OCI-LY1 (cell line): ENCODE data around the gene GNPTG.

ENCODE experiments used
- H2AFZ ChIP-seq: fragments of 200-600 bp; sonication (generic), shearing (Covaris generic); 2 replicates; pipeline ENCODE4 v1.6.0; 2014; ENCODE audit warnings: antibody characterized with exemption, mild to moderate bottlenecking, low read length
- H3F3A ChIP-seq: fragments of 200-600 bp; sonication (generic), shearing (Covaris generic); 2 replicates; pipeline ENCODE4 v1.6.0; 2014; ENCODE audit warnings: mild to moderate bottlenecking, antibody characterized with exemption, low read length, moderate library complexity; ENCODE audit not compliant: insufficient read depth
- H3K27ac ChIP-seq: fragments of 200-600 bp; sonication (generic); 2 replicates; pipeline ENCODE4 v1.5.1; 2014; ENCODE audit warnings: low read length, mixed run types, mild to moderate bottlenecking, low read depth; ENCODE audit not compliant: poor library complexity, severe bottlenecking
- H3K27me3 ChIP-seq: fragments of 200-600 bp; sonication (generic); 2 replicates; pipeline ENCODE4 v1.6.0; 2014; ENCODE audit warnings: antibody characterized with exemption, mild to moderate bottlenecking, low read length, moderate library complexity; ENCODE audit not compliant: insufficient read depth
- H3K36me3 ChIP-seq: fragments of 200-600 bp; sonication (generic); 2 replicates; pipeline ENCODE4 v1.6.1; 2014; ENCODE audit warnings: mild to moderate bottlenecking, antibody characterized with exemption, low read length, moderate library complexity, mixed read lengths; ENCODE audit not compliant: insufficient read depth
- H3K4me1 ChIP-seq: fragments of 200-600 bp; sonication (generic); 2 replicates; pipeline ENCODE4 v1.5.1; 2014; ENCODE audit warnings: mild to moderate bottlenecking, low read length, moderate library complexity; ENCODE audit not compliant: insufficient read depth, severe bottlenecking
- H3K4me2 ChIP-seq: fragments of 200-600 bp; sonication (generic), shearing (Covaris generic); 2 replicates; pipeline ENCODE4 v1.6.1; 2014; ENCODE audit warnings: low read length
- H3K4me3 ChIP-seq: fragments of 200-600 bp; sonication (generic); 2 replicates; pipeline ENCODE4 v1.5.1; 2014; ENCODE audit warnings: low read length, low read depth, mild to moderate bottlenecking, mixed read lengths; ENCODE audit not compliant: poor library complexity, severe bottlenecking
- H3K79me2 ChIP-seq: fragments of 200-600 bp; shearing (Covaris generic); 2 replicates; pipeline ENCODE4 v1.6.1; 2016; ENCODE audit warnings: mixed run types, low read length, mixed read lengths; ENCODE audit not compliant: insufficient read depth
- H3K9ac ChIP-seq: fragments of 200-600 bp; sonication (generic), shearing (Covaris generic); 2 replicates; pipeline ENCODE4 v1.6.1; 2014; ENCODE audit warnings: mild to moderate bottlenecking, low read length, mixed read lengths
- H3K9me2 ChIP-seq: fragments of 200-600 bp; sonication (generic), shearing (Covaris generic); 2 replicates; pipeline ENCODE4 v1.6.1; 2014; ENCODE audit warnings: low read depth, mild to moderate bottlenecking, low read length, mixed read lengths
- H3K9me3 ChIP-seq: fragments of 200-600 bp; shearing (Covaris generic); 2 replicates; pipeline ENCODE4 v1.6.1; 2014; ENCODE audit warnings: low read length, mixed read lengths
- H4K20me1 ChIP-seq: fragments of 200-600 bp; sonication (generic), shearing (Covaris generic); 2 replicates; pipeline ENCODE4 v1.6.0; 2016; ENCODE audit warnings: mild to moderate bottlenecking, low read length; ENCODE audit not compliant: insufficient read depth
- CTCF ChIP-seq: fragments of 200-600 bp; sonication (generic), shearing (Covaris generic); IDR thresholded peaks from 2 replicates; pipeline ENCODE4 v1.5.1; 2017; ENCODE audit warnings: mild to moderate bottlenecking, antibody characterized with exemption, low read length, moderate library complexity, mixed read lengths
- EZH2 ChIP-seq: fragments of 200-600 bp; sonication (generic), shearing (Covaris generic); IDR thresholded peaks from 2 replicates; pipeline ENCODE4 v1.8.0; 2017; ENCODE audit warnings: borderline replicate concordance, mixed run types, mild to moderate bottlenecking, antibody characterized with exemption, low read length, moderate library complexity, mixed read lengths

Gene GNPTG

GRCh38 chr16:1347286-1347855, 4.4 kb upstream of the GNPTG start:
- H3K9me2 ChIP-seq, result no peaks in the 10 kb centered on the region
- no peaks in the 10 kb centered on the region for H4K20me1 ChIP-seq
- no peak overlapping the region for H3K4me3 ChIP-seq
- peaks cover 31% of the 10 kb centered on the region for H3K4me1 ChIP-seq
- H3K9ac ChIP-seq, result no peak overlapping the region
- H2AFZ ChIP-seq, result no peak overlapping the region
- no peaks in the 10 kb centered on the region for H3F3A ChIP-seq
- H3K79me2 ChIP-seq, result 0 out of 2 replicates have a peak, but pooled peaks cover 3% of the 10 kb centered on the region
- H3K9me3 ChIP-seq, result no peaks in the 10 kb centered on the region
- no peak overlapping the region for H3K27ac ChIP-seq
- H3K36me3 ChIP-seq, result peaks cover 19% of the 10 kb centered on the region
- H3K27me3 ChIP-seq, result peaks cover 4% of the 10 kb centered on the region; the same call in 1 of the 2 replicates
- TF ChIP-seq EZH2, result no peak
- no peak for TF ChIP-seq CTCF
- H3K4me2 ChIP-seq, result no peak overlapping the region

DNA sequence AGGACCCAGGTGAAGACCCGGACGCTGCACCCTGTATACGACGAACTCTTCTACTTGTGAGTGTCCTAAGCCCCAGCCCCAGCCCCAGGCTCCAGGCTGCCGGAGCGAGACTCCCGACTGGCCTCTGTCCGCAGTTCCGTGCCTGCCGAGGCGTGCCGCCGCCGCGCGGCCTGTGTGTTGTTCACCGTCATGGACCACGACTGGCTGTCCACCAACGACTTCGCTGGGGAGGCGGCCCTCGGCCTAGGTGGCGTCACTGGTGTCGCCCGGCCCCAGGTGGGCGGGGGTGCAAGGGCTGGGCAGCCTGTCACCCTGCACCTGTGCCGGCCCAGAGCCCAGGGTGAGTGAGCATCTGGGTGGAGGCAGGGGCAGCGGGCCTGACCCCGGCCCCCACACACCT, 3.8 kb upstream of the GNPTG start:
- H3K27me3 ChIP-seq, result peaks cover 4% of the 10 kb centered on the region; the same call in 1 of the 2 replicates
- H3K4me2 ChIP-seq, result no peak overlapping the region
- H4K20me1 ChIP-seq, result no peaks in the 10 kb centered on the region
- TF ChIP-seq EZH2, result no peak
- TF ChIP-seq CTCF, result no peak
- no peaks in the 10 kb centered on the region for H3K9me2 ChIP-seq
- peaks cover 32% of the 10 kb centered on the region for H3K4me1 ChIP-seq
- no peak overlapping the region for H2AFZ ChIP-seq
- 0 out of 2 replicates have a peak, but pooled peaks cover 7% of the 10 kb centered on the region for H3K79me2 ChIP-seq
- H3K36me3 ChIP-seq, result peaks cover 19% of the 10 kb centered on the region
- H3K27ac ChIP-seq, result no peak overlapping the region
- no peaks in the 10 kb centered on the region for H3K9me3 ChIP-seq
- no peak overlapping the region for H3K4me3 ChIP-seq
- no peak overlapping the region for H3K9ac ChIP-seq
- no peaks in the 10 kb centered on the region for H3F3A ChIP-seq

DNA sequence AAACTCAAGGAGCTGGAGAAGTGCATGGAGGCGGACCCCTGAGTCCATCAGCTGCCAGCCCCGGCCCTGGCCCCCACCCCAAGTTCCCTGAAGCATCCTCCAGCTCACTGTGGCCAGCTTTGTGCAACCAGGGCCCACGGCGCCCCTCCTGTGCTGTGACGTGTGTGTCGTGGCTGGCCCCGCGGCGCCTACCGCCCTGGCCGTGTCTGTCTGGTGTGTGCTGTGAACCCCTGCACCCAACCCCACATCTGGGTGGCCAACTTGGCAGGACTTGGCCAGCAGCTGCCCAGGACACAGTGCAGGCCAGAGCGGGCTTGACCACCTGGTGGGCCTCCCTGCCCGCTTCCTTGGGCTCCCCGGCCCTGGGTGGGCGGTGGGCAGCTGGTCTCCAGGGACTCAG, 3.3 kb upstream of the GNPTG start:
- Histone ChIP-seq H3F3A (no peaks in the 10 kb centered on the region), H3K79me2 (0 out of 2 replicates have a peak, but pooled peaks cover 7% of the 10 kb centered on the region), H3K9me3 (no peaks in the 10 kb centered on the region), H3K9me2 (no peaks in the 10 kb centered on the region), H3K4me1 (peaks cover 35% of the 10 kb centered on the region), H3K4me2 (no peak overlapping the region), H3K27me3 (peaks cover 4% of the 10 kb centered on the region; the same call in 1 of the 2 replicates), H3K4me3 (no peak overlapping the region), H3K9ac (no peak overlapping the region), H3K36me3 (peaks cover 19% of the 10 kb centered on the region), H2AFZ (no peak overlapping the region), H4K20me1 (no peaks in the 10 kb centered on the region), H3K27ac (no peak overlapping the region)
- TF ChIP-seq CTCF (no peak), EZH2 (no peak)
